ENCODE measurements around the gene OR52R1. TPM values are rescaled to one million over a fixed set of nuclear protein-coding genes. Genes with fewer than 3 reads are reported as not detected.

The OR52R1 gene
- total and polyA plus RNA-seq, 2 donors (not counting 1 experiment from before 2014, with no cell fraction given): not detected

- Mint-ChIP-seq H3K27ac (no peak overlapping the region), H3K27me3 (peaks cover 13% of the 10 kb centered on the region), H3K9me3 (ENCODE audit: insufficient read depth) (no peaks in the 10 kb centered on the region), H3K4me1 (no peaks in the 10 kb centered on the region), H3K4me3 (no peak overlapping the region)
- no peaks in the 10 kb centered on the region for H3K4me1 ChIP-seq (ENCODE audit: control insufficient read depth in 2 of 2, insufficient read depth in 2 of 2, low read length in 2 of 2)
- H3K36me3 ChIP-seq (replicated peaks in 1 of 2; ENCODE audit: control extremely low read depth in 1 of 2, control insufficient read depth in 1 of 2, extremely low read depth in 1 of 2, insufficient read depth in 2 of 2, low read length in 1 of 2): no peaks in the 10 kb centered on the region
- H3K9ac ChIP-seq (ENCODE audit: low read length): no peak overlapping the region
- POLR2A ChIA-PET: no interaction called here
- no peak overlapping the region for H3K4me3 ChIP-seq (ENCODE audit: control extremely low read depth in 1 of 5, extremely low read depth in 1 of 5, insufficient read depth in 1 of 5, low read depth in 2 of 5, low read length in 4 of 5)
- H3K27me3 ChIP-seq (replicated peaks in 1 of 4; ENCODE audit: control extremely low read depth in 1 of 4, control insufficient read depth in 3 of 4, insufficient read depth in 4 of 4, low read length in 3 of 4): no peaks in the 10 kb centered on the region
- CTCF ChIA-PET: no interaction called here
- no peak for DNase-seq
- intact Hi-C loops (cut with micrococcal nuclease): no loop called here
- ATAC-seq (ENCODE audit: low read depth): no peak
- TF ChIP-seq EZH2 (IDR thresholded peaks at IDR 0.05; ENCODE audit: borderline replicate concordance, insufficient read depth, low read depth, low read length, poor library complexity, severe bottlenecking): no peak
- no peak for TF ChIP-seq CTCF (IDR thresholded peaks at IDR 0.05)
- no peaks in the 10 kb centered on the region for H3K79me2 ChIP-seq (ENCODE audit: control insufficient read depth, insufficient read depth, low read length)
- no peak overlapping the region for H3K4me2 ChIP-seq (replicated peaks; ENCODE audit: low read depth, low read length, poor library complexity, severe bottlenecking)
- H3K9me3 ChIP-seq (ENCODE audit: control extremely low read depth in 1 of 3, control insufficient read depth in 2 of 3, insufficient read depth in 1 of 3, low read length in 2 of 3): no peaks in the 10 kb centered on the region
- no peaks in the 10 kb centered on the region for H4K20me1 ChIP-seq (ENCODE audit: control insufficient read depth, insufficient read depth, low read length, poor library complexity, severe bottlenecking)
- no peak overlapping the region for H3K27ac ChIP-seq (ENCODE audit: low read length in 2 of 2)
- H2AFZ ChIP-seq (ENCODE audit: insufficient read depth, low read depth, low read length, poor library complexity, severe bottlenecking): no peak overlapping the region
These were observed 22.2 kb upstream of the OR52R1 start for GRCh38 chr11:4826425-4826824.

- ChIA-PET POLR2A (no interaction called here), CTCF (no interaction called here)
- intact Hi-C loops (cut with micrococcal nuclease): no loop called here
- no peaks in the 10 kb centered on the region for H3K36me3 ChIP-seq (replicated peaks in 1 of 2; ENCODE audit: control extremely low read depth in 1 of 2, control insufficient read depth in 1 of 2, extremely low read depth in 1 of 2, insufficient read depth in 2 of 2, low read length in 1 of 2)
- no peak overlapping the region for H3K9ac ChIP-seq (ENCODE audit: low read length)
- Mint-ChIP-seq H3K9me3 (ENCODE audit: insufficient read depth) (no peaks in the 10 kb centered on the region), H3K4me3 (no peak overlapping the region), H3K27me3 (peaks cover 14% of the 10 kb centered on the region), H3K4me1 (no peaks in the 10 kb centered on the region), H3K27ac (no peak overlapping the region)
- H3K27me3 ChIP-seq (replicated peaks in 1 of 4; ENCODE audit: control extremely low read depth in 1 of 4, control insufficient read depth in 3 of 4, insufficient read depth in 4 of 4, low read length in 3 of 4): no peaks in the 10 kb centered on the region
- no peak overlapping the region for H3K27ac ChIP-seq (ENCODE audit: low read length in 2 of 2)
- no peak for ATAC-seq (ENCODE audit: low read depth)
- H3K9me3 ChIP-seq (ENCODE audit: control extremely low read depth in 1 of 3, control insufficient read depth in 2 of 3, insufficient read depth in 1 of 3, low read length in 2 of 3): no peaks in the 10 kb centered on the region
- DNase-seq: no peak
- no peak overlapping the region for H3K4me3 ChIP-seq (ENCODE audit: control extremely low read depth in 1 of 5, extremely low read depth in 1 of 5, insufficient read depth in 1 of 5, low read depth in 2 of 5, low read length in 4 of 5)
- H3K4me2 ChIP-seq (replicated peaks; ENCODE audit: low read depth, low read length, poor library complexity, severe bottlenecking): no peak overlapping the region
- H3K79me2 ChIP-seq (ENCODE audit: control insufficient read depth, insufficient read depth, low read length): no peaks in the 10 kb centered on the region
- H4K20me1 ChIP-seq (ENCODE audit: control insufficient read depth, insufficient read depth, low read length, poor library complexity, severe bottlenecking): no peaks in the 10 kb centered on the region
- no peak overlapping the region for H2AFZ ChIP-seq (ENCODE audit: insufficient read depth, low read depth, low read length, poor library complexity, severe bottlenecking)
- TF ChIP-seq EZH2 (IDR thresholded peaks at IDR 0.05; ENCODE audit: borderline replicate concordance, insufficient read depth, low read depth, low read length, poor library complexity, severe bottlenecking) (no peak), CTCF (IDR thresholded peaks at IDR 0.05) (no peak)
- H3K4me1 ChIP-seq (ENCODE audit: control insufficient read depth in 2 of 2, insufficient read depth in 2 of 2, low read length in 2 of 2): no peaks in the 10 kb centered on the region
These were observed 21.0 kb upstream of the OR52R1 start for GRCh38 chr11:4825132-4825531.
